SJSA1 (cell line): Measurements from ENCODE around the gene ZNF567. TPM values are rescaled to one million over a fixed set of nuclear protein-coding genes. Genes with fewer than 3 reads are reported as not detected.

Source experiments
- DNase-seq, 2 experiments: peaks; one replicate each; pipeline ENCODE4 v3.0.0-alpha.2; 2015 to 2020; ENCODE audit warnings: low spot score in 2 of 2, low read depth in 1 of 2
- H3K27ac ChIP-seq: fragments of 250-450 bp; sonication (Bioruptor Pico); 2 replicates; pipeline ENCODE4 v1.5.1; 2020; ENCODE audit warnings: mild to moderate bottlenecking, moderate library complexity
- H3K27me3 ChIP-seq: fragments of 250-450 bp; sonication (Bioruptor Pico); replicated peaks from 2 replicates; pipeline ENCODE4 v1.5.1; 2020; ENCODE audit warnings: mild to moderate bottlenecking, moderate library complexity
- H3K36me3 ChIP-seq: fragments of 250-450 bp; sonication (Bioruptor Pico); 2 replicates; pipeline ENCODE4 v1.5.1; 2020; ENCODE audit warnings: mild to moderate bottlenecking
- H3K4me1 ChIP-seq: fragments of 250-450 bp; sonication (Bioruptor Pico); replicated peaks from 2 replicates; pipeline ENCODE4 v1.6.1; 2021; ENCODE audit warnings: mild to moderate bottlenecking
- H3K4me3 ChIP-seq: fragments of 250-450 bp; sonication (Bioruptor Pico); 2 replicates; pipeline ENCODE4 v1.5.1; 2020; ENCODE audit warnings: mild to moderate bottlenecking
- H3K9me3 ChIP-seq: fragments of 250-450 bp; sonication (Bioruptor Pico); replicated peaks from 2 replicates; pipeline ENCODE4 v1.5.1; 2020; ENCODE audit warnings: mild to moderate bottlenecking
- total RNA-seq: library from RNA; depleted of rRNA; stranded (reverse); fragments of >200 nt; shearing (Covaris generic); gene quantifications from 2 replicates; pipeline ENCODE4 v1.2.3, GENCODE V29; 2014; rRNA removed

ZNF567 gene
- total RNA-seq: 1.5 and 3.4 TPM in 2 replicates

DNA sequence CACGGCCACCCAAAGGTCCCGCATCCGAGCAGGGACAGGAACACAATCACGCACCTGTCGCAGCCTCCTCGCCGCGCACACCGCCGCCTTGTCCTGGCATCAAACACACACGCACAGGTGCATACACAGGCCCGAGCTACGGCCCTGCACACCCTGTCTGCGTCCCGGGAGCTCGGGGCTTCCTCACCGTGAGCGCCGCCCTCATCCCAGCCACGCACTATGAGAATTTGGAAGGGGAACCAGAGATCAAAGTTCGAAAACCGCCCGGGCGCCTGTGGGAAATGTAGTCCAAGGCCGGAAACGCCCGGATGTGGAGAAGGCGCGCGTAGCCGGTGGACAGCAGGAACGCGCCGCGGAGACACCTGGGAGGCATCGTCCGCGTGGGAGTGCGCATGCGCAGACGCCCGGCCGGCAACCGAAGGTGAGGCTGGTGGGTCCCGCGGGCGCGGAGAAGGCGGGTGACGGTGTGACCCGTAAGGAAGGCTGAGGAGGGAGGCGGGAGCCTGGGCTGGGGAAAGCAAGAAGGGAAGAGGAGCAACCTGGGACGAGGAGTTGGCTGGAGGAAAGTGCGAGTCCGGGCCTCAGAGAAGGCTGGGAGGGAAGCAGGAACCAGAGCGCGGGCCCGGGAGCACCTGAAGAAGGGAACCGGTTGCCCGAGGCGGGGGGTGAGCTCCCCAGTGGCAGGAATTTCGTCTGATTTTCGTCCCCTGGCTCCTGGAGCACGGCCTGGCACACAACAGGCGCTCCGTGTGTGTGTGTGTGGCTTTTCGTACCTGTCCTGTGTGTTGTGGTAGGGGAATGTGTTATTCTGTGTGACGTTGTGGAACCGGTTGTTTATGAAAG, at the start of gene ZNF567:
Gene ZNF567 (plus strand): TSS at position 399 of the 843 bp plus-strand sequence. CDS start 7,256 bp downstream, outside the sequence.
- peak; percentile 71 to 81 for DNase-seq

DNA sequence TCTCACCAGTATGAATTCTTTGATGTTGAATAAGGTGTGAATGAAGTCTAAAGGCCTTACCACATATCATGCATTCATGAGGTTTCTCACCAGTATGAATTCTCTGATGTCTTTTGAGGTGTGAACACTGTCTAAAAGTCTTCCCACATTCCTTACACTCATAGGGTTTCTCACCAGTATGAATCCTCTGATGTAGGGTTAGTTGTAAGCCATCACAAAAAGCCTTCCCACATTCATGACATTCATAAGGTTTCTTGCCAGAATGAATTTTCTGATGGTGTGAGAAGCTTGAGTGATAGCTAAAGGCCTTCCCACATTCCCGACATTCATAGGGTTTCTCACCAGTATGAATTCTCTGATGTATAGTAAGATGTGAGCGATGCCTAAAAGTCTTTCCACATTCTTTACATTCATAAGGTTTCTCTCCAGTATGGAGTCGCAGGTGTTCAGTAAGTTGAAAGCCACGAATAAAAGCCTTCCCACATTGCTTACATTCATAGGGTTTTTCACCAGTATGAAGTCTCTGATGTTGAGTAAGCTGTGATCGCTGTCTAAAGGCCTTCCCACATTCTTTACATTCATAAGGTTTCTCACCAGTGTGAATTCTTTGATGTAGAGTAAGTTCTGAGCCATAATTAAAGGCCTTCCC, 48.4 kb upstream of the ZNF567 start:
- DNase-seq: no peak

More for the DNA sequence above, at the start of gene ZNF567:
- peak within 1 kb of the TSS; percentile 71 for H3K4me3 ChIP-seq
- no peaks in the 10 kb centered on the region for H3K27me3 ChIP-seq
- peaks cover 19% of the 10 kb centered on the region for H3K36me3 ChIP-seq
- H3K27ac ChIP-seq: no peak within 1 kb of the TSS
- peaks cover 13% of the 10 kb centered on the region for H3K9me3 ChIP-seq
- H3K4me1 ChIP-seq: no peaks in the 10 kb centered on the region

DNA sequence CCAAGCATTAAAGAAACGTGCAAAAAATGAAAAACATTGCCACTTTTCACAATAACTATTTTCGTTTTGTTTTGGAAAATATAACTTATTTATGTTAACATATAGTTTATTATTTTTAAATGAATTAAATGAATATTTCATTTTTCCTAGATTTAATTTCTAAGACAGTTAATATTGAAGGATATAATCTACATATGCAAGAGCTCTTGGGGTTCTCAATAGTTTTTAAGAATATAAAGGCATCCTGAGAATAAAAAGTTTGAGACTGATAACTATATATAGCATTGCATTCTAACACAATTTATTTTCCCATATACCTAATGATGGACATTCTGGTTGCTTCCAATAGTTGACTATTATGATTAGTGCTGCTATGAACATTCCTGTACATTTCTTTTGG, 40.7 kb upstream of the ZNF567 start:
- Histone ChIP-seq H3K4me1 (no peaks in the 10 kb centered on the region), H3K36me3 (peaks cover 3% of the 10 kb centered on the region; the same call in 1 of the 2 replicates), H3K27me3 (no peaks in the 10 kb centered on the region), H3K9me3 (peaks cover 14% of the 10 kb centered on the region), H3K27ac (no peak overlapping the region), H3K4me3 (no peak overlapping the region)
- no peak for DNase-seq

More for the DNA sequence above, 48.4 kb upstream of the ZNF567 start:
- Histone ChIP-seq H3K36me3 (peaks cover 6% of the 10 kb centered on the region; the same call in 1 of the 2 replicates), H3K4me1 (no peaks in the 10 kb centered on the region), H3K9me3 (peaks cover 30% of the 10 kb centered on the region), H3K27ac (no peak overlapping the region), H3K4me3 (no peak overlapping the region), H3K27me3 (no peaks in the 10 kb centered on the region)

DNA sequence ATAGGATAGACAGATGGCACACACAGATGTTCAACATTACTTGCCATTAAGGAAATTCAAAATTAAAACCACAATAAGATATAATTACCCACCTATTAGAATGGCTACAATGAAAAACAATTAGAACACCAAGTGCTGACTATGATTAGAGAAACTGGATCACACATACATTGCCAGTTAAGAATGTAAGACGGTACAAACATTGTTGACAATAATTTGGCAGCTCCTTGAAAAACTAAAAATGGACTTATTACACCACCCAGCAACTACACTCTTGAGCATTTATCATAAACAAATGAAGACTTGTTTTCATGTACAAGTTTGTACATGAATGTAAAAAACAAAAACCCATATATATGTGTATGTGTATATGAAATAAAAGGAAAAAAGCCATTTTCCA, 34.5 kb upstream of the ZNF567 start:
- Histone ChIP-seq H3K27me3 (no peaks in the 10 kb centered on the region), H3K9me3 (0 out of 2 replicates have a peak, but pooled peaks cover 7% of the 10 kb centered on the region), H3K4me3 (no peak overlapping the region), H3K36me3 (peaks cover 3% of the 10 kb centered on the region), H3K4me1 (no peaks in the 10 kb centered on the region), H3K27ac (no peak overlapping the region)
- no peak for DNase-seq

DNA sequence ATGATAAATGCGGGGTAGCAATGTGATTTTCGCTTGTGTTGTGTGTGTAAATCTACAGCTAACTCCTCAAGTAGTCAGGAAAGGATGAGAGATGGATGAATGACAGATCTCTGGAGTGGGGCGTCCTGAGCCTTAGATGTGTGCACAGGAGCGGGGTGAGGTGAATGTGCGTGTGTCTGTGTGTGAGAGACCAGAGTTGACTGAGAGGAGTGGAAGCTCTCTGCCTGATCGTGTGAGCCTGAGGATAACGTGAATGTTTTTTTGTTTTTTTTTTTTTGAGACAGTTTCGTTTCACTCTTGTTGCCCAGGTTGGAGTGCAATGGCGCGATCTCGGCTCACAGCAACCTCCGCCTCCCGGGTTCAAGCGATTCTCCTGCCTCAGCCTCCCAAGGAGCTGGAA, 21.6 kb upstream of the ZNF567 start:
- Histone ChIP-seq H3K9me3 (peaks cover 9% of the 10 kb centered on the region), H3K4me3 (peak overlapping the region; percentile 47), H3K27ac (no peak overlapping the region), H3K27me3 (no peaks in the 10 kb centered on the region), H3K4me1 (no peaks in the 10 kb centered on the region), H3K36me3 (0 out of 2 replicates have a peak, but pooled peaks cover 7% of the 10 kb centered on the region)
- no peak for DNase-seq

DNA sequence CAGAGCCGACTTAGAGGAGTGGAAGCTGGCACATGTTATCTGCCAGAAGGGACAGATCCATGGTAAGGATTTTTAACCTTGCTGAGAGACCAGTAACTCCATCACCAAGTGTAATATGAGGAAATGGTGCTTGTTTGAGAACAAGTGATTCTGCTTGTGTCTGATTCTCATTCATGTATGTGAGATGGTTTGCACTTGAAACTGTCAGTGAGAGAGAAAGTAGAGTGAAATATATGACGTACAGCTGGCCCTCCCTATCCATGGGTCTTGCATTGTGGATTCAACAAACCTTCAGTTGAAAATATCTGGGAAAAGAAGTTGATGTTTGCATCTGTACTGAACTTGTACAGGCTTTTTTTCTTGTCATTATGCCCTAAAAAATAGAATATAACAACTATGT, 18.8 kb upstream of the ZNF567 start:
- no peak overlapping the region for H3K27ac ChIP-seq
- peaks cover 15% of the 10 kb centered on the region for H3K9me3 ChIP-seq

DNA sequence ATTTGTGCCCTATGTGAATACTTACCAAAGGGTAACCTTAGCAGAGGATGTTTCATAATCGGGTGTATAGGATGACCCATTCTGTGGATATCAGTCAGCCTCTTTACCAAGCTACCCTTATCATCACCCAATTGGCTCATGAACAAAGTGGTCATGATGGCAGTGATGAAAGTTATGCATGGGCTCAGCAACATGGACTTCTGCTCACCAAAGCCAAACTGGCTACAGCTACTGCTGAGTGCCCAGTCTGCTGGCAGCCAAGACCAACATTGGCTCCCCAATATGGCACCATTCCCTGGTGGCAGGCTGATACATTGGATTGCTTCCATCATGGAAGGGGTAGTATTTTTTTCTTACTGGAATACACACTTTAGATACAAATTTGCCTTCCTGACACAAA, 15.0 kb upstream of the ZNF567 start:
- Histone ChIP-seq H3K4me1 (no peaks in the 10 kb centered on the region), H3K27ac (no peak overlapping the region), H3K4me3 (no peak overlapping the region), H3K36me3 (no peaks in the 10 kb centered on the region), H3K27me3 (no peaks in the 10 kb centered on the region), H3K9me3 (peaks cover 18% of the 10 kb centered on the region)
- no peak for DNase-seq

More for the DNA sequence above, 18.8 kb upstream of the ZNF567 start:
- no peaks in the 10 kb centered on the region for H3K27me3 ChIP-seq
- H3K4me1 ChIP-seq: no peaks in the 10 kb centered on the region
- no peak for DNase-seq
- H3K4me3 ChIP-seq: no peak overlapping the region
- H3K36me3 ChIP-seq: 0 out of 2 replicates have a peak, but pooled peaks cover 6% of the 10 kb centered on the region

DNA sequence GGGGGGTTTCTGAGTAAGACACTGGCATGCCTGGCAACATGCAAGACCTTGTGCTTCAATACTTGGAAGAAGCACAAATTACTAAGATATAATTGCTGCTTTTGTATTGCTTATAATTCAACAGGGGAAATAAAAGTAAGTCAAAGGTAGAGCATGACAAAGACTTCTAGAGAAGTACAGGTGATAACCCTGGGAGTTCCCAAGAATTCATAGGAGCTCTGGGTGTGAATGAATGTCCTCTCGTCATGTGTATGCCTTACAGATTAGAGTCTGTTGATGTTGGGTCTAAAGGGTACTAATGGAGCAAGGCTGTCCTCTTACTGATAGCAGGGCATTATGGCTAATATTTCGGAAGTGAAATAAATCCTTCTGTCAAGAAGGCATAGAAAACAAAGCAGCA, 13.2 kb upstream of the ZNF567 start:
- H3K4me3 ChIP-seq: no peak overlapping the region
- no peaks in the 10 kb centered on the region for H3K27me3 ChIP-seq

DNA sequence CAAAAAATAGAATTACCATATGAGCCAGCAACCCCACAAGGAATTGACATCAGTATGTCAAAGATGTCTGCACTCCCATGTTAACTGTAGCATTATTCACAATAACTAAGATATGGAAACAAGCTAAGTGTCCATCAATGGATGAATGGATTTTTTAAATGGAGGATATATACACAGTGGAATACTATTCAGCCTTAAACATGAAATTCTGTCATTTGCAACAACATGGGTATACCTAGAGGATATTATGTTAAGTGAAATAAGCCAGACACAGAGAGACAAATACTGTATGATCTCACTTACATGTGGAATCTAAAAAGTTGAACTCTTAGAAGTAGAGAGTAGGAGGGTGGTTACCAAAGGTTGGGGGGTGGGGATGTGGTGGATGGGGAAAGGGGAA, 8.0 kb upstream of the ZNF567 start:
- no peak for DNase-seq
- Histone ChIP-seq H3K27ac (no peak overlapping the region), H3K4me3 (no peak overlapping the region), H3K27me3 (no peaks in the 10 kb centered on the region), H3K4me1 (no peaks in the 10 kb centered on the region), H3K36me3 (no peaks in the 10 kb centered on the region), H3K9me3 (peaks cover 3% of the 10 kb centered on the region; the same call in 1 of the 2 replicates)

More for the DNA sequence above, 13.2 kb upstream of the ZNF567 start:
- DNase-seq: no peak
- H3K27ac ChIP-seq: no peak overlapping the region
- no peaks in the 10 kb centered on the region for H3K36me3 ChIP-seq
- H3K9me3 ChIP-seq: peaks cover 12% of the 10 kb centered on the region
- H3K4me1 ChIP-seq: no peaks in the 10 kb centered on the region

DNA sequence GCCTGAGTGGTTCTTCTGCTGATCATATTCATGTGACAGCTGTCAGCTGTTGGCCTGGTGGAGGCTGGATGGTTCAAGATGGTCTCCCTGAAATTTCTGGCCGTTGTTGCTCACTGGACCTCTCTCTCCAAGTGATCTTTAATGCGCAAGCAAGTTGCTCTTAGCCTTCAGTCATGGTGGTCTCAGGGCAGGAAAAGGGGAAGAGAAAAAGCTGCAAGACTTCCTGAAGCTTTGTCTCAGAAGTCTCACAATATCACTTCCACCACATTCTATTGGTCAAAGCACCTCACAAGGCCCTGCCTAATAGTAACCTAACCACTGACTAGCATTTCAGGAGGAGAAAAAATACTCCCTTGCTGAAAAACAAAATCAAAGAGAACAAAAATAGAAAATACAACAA, 1.6 kb upstream of the ZNF567 start:
- no peak overlapping the region for H3K27ac ChIP-seq
- DNase-seq: no peak
- no peak overlapping the region for H3K4me3 ChIP-seq
- H3K27me3 ChIP-seq: no peaks in the 10 kb centered on the region
- H3K4me1 ChIP-seq: no peaks in the 10 kb centered on the region
- peaks cover 11% of the 10 kb centered on the region for H3K9me3 ChIP-seq
- H3K36me3 ChIP-seq: peaks cover 10% of the 10 kb centered on the region

DNA sequence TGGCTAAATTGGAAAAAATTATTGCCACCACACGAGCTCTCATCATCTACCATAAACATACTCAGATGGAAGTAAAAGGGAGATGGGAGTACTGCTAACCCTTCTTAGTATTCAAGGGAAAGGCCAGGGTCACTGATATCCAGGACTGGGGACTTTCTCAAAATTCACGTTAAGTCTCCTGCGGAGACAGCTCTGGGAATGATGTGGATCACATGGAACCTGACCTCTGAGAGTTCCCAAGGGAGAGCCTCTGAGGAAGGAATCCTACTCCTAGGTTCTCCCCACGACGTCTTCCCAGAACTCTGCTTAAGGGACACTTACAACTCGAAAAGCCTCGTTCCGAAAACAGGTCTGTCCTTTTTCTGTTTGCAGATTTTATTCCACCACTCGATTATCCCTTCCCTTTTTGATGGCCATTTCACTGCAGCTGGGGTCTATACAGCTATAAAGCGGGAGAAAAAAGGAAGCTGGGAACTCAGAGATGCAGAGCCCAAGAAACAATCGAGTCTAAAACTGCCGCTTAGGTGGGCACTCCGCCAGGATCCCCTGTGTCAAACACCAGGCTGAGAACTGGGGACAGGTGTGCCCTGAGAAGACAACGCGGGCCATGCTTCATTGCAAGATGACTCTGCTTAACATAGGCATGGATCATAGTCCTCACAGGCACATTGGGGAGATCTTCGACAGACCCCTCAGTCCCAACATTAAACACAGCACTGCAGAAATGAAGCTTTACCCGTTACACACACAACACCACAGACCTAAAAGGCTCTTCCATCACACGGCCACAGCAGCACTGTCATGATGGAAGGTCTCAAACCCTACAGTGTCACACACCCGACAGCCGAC, 823 bp upstream of the ZNF567 start:
- no peak for DNase-seq
- Histone ChIP-seq H3K9me3 (peaks cover 13% of the 10 kb centered on the region), H3K36me3 (peaks cover 10% of the 10 kb centered on the region), H3K27ac (no peak overlapping the region), H3K27me3 (no peaks in the 10 kb centered on the region), H3K4me1 (no peaks in the 10 kb centered on the region), H3K4me3 (peak overlapping the region; percentile 71)

DNA sequence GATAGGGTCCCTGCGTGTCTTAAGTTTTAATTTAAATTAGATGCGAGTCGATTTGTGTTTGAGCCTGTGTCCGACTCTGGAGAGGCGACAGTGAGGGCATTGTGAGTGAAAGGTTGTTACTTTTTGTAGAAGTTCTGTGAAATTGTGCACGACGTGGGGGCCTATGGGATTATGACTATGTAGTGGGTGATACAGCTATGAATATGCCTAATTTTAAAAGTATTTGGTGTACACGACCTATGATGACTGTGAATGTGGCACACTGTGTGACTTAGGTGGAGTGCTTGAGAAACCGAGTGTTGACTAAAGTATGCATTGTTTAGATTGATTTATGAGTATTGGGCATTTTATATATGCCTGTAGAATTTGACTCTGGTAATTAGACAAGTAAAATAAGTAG, 646 bp downstream of the ZNF567 start:
- Histone ChIP-seq H3K27ac (no peak overlapping the region), H3K4me3 (peak overlapping the region; percentile 71), H3K27me3 (no peaks in the 10 kb centered on the region), H3K4me1 (no peaks in the 10 kb centered on the region), H3K9me3 (peaks cover 13% of the 10 kb centered on the region), H3K36me3 (peaks cover 22% of the 10 kb centered on the region)
- DNase-seq: no peak

DNA sequence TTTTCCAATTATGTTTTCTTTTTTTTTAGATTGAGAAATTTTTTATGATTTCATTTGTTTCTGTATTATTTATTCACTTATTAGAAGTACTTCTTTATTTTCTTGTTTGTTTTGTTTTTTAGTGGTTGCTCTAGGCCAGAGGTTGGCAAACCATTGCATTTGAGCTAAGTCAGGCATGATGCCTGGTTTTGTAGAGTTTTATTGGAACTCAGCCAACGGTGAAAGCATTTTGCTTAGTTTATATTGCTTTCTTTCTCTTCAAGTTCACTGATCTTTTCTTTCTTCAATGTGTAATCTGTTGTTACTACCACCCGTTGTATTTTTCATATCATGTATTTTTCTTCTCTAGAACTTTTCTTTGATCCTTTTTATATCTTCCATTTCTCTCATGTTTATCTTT, 19.7 kb downstream of the ZNF567 start:
- no peaks in the 10 kb centered on the region for H3K4me1 ChIP-seq
- no peak overlapping the region for H3K27ac ChIP-seq
- H3K27me3 ChIP-seq: no peaks in the 10 kb centered on the region
- no peak for DNase-seq
- H3K36me3 ChIP-seq: no peaks in the 10 kb centered on the region
- H3K9me3 ChIP-seq: peaks cover 8% of the 10 kb centered on the region; the same call in 1 of the 2 replicates
- H3K4me3 ChIP-seq: no peak overlapping the region
